Measurements from ENCODE around the gene RFWD3.

Gene RFWD3, protein sequence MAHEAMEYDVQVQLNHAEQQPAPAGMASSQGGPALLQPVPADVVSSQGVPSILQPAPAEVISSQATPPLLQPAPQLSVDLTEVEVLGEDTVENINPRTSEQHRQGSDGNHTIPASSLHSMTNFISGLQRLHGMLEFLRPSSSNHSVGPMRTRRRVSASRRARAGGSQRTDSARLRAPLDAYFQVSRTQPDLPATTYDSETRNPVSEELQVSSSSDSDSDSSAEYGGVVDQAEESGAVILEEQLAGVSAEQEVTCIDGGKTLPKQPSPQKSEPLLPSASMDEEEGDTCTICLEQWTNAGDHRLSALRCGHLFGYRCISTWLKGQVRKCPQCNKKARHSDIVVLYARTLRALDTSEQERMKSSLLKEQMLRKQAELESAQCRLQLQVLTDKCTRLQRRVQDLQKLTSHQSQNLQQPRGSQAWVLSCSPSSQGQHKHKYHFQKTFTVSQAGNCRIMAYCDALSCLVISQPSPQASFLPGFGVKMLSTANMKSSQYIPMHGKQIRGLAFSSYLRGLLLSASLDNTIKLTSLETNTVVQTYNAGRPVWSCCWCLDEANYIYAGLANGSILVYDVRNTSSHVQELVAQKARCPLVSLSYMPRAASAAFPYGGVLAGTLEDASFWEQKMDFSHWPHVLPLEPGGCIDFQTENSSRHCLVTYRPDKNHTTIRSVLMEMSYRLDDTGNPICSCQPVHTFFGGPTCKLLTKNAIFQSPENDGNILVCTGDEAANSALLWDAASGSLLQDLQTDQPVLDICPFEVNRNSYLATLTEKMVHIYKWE

GRCh38 chr16:74666425-74667254 is at the start of gene RFWD3:
Gene RFWD3 (minus strand): TSS chr16:74666877. CDS start chr16:74661449, 5,428 bp downstream.
- in situ Hi-C loops (cut with MboI; ENCODE audit: low sequenced_read_pairs), result loop anchor here (25.0 kb wide), 1 partner anchor 971 kb away; the partner anchor contains the start of genes KARS1 and TERF2IP

DNA sequence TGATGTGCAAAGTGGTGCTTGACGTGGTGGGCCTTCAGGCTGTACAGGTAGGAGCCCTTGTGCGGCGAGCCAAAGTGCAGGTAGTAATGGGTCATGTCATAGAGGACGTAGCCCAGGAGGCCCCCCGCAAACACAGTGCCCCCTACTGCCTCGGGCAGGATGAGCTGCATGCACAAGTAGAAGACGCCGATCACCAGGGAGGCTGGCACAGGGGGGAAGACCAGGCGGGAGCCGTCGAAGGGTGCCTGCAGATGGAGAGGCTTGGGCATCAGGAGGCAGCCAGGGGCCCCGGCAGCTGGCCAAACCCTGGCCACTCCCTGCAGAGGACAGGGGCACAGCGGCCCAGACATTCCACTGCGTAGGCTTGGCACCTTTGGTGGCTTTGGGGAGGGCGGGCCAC is 49.7 kb upstream of the RFWD3 start:
- in situ Hi-C loops (cut with MboI; ENCODE audit: low sequenced_read_pairs), result no loop called here

DNA sequence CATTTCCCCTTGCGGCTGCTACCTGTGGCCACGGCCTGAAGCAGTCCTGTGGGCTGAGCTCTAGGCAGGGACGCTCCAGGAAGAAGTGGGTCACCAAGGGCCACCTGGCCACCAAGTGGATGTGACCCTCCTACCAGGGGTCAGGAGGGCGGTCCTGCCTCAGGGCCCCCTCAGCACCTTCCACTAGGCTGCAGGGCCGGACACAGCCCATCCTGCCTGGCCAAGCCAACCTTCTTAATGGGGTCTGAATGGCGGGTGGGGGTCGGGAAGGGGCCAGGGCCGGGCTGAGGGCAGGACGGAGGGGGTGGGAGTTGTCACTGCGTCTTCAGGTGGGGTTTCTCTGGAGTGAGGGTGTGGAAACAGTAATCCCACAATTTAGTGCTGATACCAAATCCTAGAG is 47.2 kb upstream of the RFWD3 start:
- in situ Hi-C loops (cut with MboI; ENCODE audit: low sequenced_read_pairs), result no loop called here

- in situ Hi-C loops (cut with MboI; ENCODE audit: low sequenced_read_pairs), result no loop called here
Observed at GRCh38 chr16:74713325-74713724, 46.6 kb upstream of the RFWD3 start.

- in situ Hi-C loops (cut with MboI; ENCODE audit: low sequenced_read_pairs), result no loop called here
Observed at GRCh38 chr16:74711938-74712337, 45.3 kb upstream of the RFWD3 start.

- in situ Hi-C loops (cut with MboI; ENCODE audit: low sequenced_read_pairs), result no loop called here
Observed at GRCh38 chr16:74710401-74710800, 43.7 kb upstream of the RFWD3 start.

DNA sequence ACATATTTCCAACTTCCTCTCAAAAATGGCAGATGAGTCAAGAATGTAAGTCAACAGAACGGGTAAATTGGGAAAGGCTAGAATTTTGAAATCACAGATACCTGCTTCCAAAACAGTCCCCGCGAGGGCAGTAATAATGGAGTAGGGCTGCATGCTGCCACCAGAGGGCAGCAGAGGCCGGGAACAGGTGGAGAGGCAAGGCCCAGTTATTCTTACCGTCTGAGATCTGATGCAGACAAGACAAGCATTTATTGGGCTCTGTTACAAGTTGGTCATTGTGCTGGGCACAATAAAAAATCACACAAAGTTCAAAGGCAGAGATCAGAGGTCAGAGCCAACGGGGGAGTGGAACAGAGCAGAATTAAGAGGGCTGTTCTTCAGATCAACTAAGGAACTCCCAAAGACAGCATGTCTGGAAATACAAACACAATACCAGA is 42.8 kb upstream of the RFWD3 start:
- in situ Hi-C loops (cut with MboI; ENCODE audit: low sequenced_read_pairs), result no loop called here

- in situ Hi-C loops (cut with MboI; ENCODE audit: low sequenced_read_pairs), result no loop called here
Observed at GRCh38 chr16:74700438-74701225, 34.0 kb upstream of the RFWD3 start, which contains the start of gene MLKL. Gene MLKL (minus strand): TSS chr16:74700862. CDS start chr16:74695757, 5,105 bp downstream.

GRCh38 chr16:74700116-74700437 is 33.4 kb upstream of the RFWD3 start:
- in situ Hi-C loops (cut with MboI; ENCODE audit: low sequenced_read_pairs), result no loop called here

DNA sequence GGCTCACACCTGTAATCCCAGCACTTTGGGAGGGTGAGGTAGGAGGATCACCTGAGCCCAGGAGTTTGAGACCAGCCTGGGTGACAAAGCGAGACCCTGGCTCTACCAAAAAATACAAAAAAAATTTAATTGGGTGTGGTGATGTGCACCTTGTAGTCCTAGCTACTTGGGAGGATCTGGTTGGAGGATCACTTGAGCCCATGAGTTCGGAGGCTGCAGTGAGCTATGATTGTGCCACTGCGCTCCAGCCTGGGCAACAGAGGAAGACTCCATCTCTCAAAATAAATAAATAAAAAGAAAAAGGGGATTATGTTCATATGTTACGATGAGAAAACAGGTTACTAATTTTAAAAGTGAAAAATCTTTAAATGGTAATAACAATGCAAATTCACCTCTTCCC is 33.0 kb upstream of the RFWD3 start:
- in situ Hi-C loops (cut with MboI; ENCODE audit: low sequenced_read_pairs), result no loop called here

DNA sequence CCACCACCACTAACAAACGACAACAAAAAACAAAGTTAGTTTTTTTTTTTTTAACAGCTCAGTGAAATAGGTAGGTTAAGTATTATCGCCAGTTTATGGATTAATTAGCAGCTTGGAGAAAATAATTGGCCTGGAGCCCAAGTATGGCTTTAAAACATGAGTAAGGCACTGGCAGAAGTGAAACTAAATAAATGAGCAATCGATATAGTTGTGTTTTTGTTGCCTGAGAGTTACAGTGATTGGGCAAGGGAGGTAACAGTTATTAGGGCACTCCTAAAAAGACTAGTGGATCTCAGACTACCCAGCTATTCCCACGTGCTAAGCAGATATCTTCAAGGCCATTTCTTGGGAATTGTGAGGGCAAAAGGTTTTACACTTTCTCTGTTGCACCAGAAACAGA is 31.5 kb upstream of the RFWD3 start:
- in situ Hi-C loops (cut with MboI; ENCODE audit: low sequenced_read_pairs), result no loop called here

DNA sequence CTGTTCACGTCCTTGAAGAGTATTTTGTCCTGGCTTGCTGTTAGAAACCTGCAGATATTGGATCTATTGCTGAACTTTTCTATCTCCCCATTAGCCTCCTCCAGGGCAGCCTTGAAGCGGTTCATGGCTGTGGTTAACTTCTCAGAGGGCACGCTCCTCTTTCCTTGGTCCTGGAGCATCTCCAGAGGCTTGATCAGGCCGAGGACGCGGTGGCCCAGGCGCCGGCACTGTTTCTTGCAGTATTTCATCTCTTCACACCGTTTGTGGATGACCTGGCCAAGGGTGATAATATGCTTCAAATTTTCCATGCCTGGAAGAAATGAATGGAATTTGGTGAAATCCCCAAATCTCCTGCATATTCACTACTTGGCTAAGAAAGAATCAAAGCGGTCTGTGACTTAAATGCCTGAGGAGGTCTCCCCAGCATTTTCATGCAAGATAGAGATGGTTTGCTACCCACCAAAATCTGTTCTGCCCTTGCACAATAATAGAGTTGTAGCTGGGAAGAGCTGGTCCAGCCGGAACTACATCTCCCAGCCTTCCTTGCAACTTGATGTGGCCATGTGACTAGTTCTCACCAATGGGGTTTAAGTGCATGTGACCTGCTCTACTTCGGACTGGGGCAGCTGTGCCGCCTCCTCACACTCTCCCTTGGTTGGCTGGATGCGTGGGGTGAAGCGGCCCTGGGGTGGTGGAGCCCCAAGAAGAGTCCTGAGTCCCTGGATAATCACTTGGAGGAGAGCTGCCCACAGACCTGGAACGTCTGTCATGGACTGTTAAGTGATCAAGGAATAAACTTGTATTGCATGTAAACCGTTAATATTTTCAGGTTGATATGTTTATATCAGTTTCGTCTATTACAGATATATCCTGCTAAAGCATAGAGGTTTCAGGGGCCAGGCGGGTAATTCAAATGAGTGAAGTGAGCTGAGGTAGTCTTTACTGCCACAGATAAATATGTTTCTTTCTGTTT is 29.1 kb upstream of the RFWD3 start:
- in situ Hi-C loops (cut with MboI; ENCODE audit: low sequenced_read_pairs), result no loop called here

GRCh38 chr16:74691093-74691855 is 24.6 kb upstream of the RFWD3 start:
- in situ Hi-C loops (cut with MboI; ENCODE audit: low sequenced_read_pairs), result no loop called here

DNA sequence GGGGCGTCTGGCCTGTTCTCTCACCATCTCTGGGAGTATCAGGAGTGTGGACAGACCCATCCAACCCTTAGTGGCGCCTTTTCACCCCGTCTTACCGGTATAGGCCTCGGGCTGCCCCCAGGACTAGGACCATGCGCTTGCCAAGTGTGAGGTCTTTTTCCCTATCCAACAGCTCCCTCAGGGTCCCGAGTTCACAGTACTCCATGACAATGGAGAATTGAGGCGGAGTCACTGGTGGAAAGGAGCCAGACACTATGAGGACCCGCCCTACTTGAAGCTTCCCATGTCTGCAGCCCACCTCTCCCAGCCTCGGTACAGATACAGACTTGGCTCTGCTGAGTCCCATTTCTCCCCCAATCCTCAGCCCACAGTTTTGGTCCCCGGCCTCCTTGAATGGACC is 15.9 kb upstream of the RFWD3 start:
- in situ Hi-C loops (cut with MboI; ENCODE audit: low sequenced_read_pairs), result no loop called here

- in situ Hi-C loops (cut with MboI; ENCODE audit: low sequenced_read_pairs), result no loop called here
Observed at GRCh38 chr16:74680681-74681080, 14.0 kb upstream of the RFWD3 start.

GRCh38 chr16:74679983-74680382 is 13.3 kb upstream of the RFWD3 start:
- in situ Hi-C loops (cut with MboI; ENCODE audit: low sequenced_read_pairs), result no loop called here

DNA sequence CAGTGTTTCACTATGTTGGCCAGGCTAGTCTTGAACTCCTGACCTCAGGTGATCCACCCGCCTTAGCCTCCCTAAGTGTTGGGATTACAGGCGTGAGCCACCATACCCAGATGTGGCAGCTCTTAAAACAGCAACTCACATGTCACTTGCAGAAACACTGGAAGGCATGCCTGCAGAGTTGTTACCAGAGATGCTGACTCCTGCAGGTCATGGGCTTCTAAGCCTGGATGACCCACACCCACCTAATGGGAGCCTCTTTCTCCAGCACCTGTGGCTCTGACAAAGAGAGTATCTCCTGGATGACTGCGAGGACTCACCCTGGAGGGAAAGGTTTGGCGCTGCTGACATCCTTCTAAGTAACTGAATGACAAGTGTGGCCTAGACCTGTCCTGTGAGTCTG is 11.2 kb upstream of the RFWD3 start:
- in situ Hi-C loops (cut with MboI; ENCODE audit: low sequenced_read_pairs), result no loop called here

- in situ Hi-C loops (cut with MboI; ENCODE audit: low sequenced_read_pairs), result loop anchor here (25.0 kb wide), 1 partner anchor 963 kb away; the partner anchor contains the start of genes KARS1 and TERF2IP
Observed at GRCh38 chr16:74673876-74674275, 7.2 kb upstream of the RFWD3 start.

Measured in HL-60/S4 (cell line).